Erythroblast (primary cell): ENCODE results near the gene GPNMB.

ENCODE experiments used
- GATA1 ChIP-seq: IDR thresholded peaks from 2 replicates; pipeline ENCODE4 v1.6.1; 2011; ENCODE audit warnings: low read depth, mild to moderate bottlenecking, control low read depth, low read length, moderate library complexity
- POLR2A ChIP-seq: IDR thresholded peaks from 2 replicates; pipeline ENCODE4 v1.6.1; 2011; ENCODE audit warnings: mild to moderate bottlenecking, low read length

GRCh38 chr7:23226844-23227450, 19.6 kb upstream of the GPNMB start:
- TF ChIP-seq POLR2A (no peak), GATA1 (no peak)
